NCI-H146 treated with DMSO at 0.1 percent for 48 hours (cell line): ENCODE measurements around the gene CSF2.

Experiments
- DNase-seq: peaks from one replicate; lab custom pipeline; 2025; ENCODE audit not compliant: unreplicated experiment; lab: John Stamatoyannopoulos, UW

The CSF2 gene

DNA sequence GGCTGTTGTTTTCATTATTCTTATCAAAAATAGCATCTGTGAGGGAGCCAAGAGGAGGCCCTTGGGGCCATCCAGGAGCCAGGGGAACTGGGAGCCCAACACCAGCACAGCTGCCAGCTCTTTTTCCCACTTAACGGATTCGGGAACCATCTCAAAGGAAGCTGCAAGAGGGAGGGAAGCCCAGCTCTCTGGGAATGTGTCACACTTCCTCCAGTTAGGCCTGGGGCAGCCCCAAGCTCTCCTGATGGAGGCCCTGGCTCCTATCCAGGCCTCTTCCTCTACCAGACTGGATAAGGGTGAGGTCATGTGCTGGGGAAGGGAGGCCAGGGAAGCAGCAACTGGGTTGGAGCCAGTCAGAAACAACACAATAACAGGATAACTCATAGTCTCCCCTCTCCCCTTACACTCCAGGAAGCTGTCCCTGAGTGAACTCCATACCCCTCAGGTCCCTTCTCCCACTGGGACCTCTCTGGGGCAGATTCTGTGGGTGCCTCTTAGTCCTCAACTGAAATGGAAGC, 12.7 kb downstream of the CSF2 start:
- DNase-seq, result no peak

- no peak for DNase-seq
Measured at GRCh38 chr5:132087176-132087575, 13.6 kb downstream of the CSF2 start.

DNA sequence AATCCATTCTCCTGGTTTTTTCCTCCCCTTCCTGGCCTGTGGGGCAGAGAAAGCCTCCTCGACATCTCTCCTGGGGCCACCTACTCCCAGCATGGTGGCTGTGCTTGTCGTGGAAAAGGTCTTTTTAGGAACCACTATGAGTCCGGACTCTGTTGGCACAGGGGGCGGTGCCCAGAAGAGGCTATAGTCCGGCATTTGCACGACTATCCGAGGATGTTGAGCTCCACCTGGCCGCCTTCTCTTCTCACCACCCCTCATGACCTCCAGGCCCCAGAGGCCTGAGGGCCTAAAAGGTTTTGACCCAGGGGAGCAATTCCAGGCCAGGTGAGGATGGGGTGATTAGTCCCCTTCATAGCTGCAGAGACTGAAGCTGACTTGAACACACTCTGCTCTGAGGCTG, 14.1 kb downstream of the CSF2 start:
- DNase-seq, result no peak

GRCh38 chr5:132089363-132089762, 15.8 kb downstream of the CSF2 start:
- no peak for DNase-seq

DNA sequence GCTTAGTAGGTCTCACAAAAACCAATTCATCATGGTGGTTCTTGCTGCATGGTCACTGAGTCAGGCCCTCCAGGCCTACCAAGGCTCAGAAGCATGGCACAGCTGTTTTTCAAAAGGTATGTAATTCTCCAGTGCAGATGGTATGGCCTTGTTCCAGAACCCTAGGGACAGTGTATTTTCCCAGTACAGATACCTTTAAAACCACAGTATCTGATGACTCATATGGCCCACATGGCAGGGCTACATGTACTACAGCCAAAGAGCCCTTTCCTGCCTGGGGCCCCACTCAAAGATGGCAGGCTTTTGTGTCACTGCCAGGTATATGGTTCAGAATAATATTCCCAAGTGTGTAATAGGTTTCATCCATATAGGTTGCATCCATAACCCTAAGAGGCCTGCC, 16.5 kb downstream of the CSF2 start:
- no peak for DNase-seq

GRCh38 chr5:132093271-132093670, 19.7 kb downstream of the CSF2 start:
- DNase-seq, result no peak

DNA sequence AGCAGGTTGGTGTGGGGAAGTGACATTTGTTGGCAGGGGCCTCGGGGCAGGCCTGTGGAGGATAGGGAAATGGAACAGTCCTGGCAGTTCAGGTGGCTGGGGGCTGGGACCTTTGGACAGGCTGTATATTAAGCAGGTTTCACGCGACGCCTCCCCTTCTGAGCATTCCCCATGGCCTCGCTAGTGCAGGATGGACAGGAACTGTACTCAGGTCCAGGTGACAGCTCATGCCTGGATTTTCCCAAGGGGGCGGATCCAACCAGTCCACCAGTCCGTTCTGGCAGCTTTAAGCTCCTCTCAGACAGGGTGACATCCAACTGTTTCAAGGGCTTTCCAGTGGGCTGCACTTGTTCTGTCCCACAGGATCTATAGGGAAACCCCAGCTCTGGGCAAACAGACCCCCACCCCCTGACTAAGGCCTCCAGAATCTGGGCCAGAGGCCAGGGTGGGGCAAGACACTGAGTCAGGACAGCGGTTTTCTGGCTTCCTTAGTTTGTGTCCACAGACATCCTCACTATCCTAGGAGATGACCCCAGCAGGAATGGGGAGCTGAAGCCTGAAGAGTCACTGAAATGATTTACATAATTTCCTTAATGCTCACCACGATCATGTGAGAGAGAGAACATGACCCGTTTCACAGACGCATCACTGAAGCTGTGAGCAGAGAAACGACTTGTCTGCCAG, 20.9 kb downstream of the CSF2 start:
- DNase-seq, result peak; percentile 0

GRCh38 chr5:132095077-132095410, 21.5 kb downstream of the CSF2 start:
- DNase-seq, result no peak

DNA sequence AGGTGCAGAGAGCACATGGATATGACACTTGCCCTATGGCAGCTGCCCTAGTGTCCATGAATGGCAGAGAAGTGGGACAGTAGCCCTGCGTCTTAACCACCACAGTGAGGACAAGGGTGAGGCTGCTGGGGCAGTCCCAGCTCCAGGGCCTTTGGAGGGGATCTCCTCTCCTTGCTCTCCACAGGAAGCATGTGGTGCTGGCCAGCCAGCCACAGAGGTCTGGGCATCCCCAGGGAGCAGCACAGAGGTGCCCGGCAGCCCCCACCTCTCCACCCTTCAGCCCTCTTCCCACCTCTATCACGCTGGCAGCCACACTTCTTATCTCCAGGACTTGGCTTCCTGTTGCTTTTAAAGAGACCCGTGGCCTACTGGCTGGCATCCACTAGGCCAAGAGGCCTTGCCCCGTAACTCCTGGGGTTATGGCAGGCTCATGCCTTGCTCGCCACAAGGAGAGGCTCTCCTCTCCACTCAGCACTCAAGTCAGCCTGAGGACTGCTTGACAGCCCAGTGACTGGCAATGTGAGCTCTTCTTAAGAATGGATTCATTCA, 21.9 kb downstream of the CSF2 start:
- DNase-seq, result no peak

- no peak for DNase-seq
Measured at GRCh38 chr5:132096904-132097303, 23.3 kb downstream of the CSF2 start.

- DNase-seq, result no peak
Measured at GRCh38 chr5:132098151-132098594, 24.6 kb downstream of the CSF2 start.

GRCh38 chr5:132098621-132099020, 25.0 kb downstream of the CSF2 start:
- DNase-seq, result no peak

- no peak for DNase-seq
Measured at GRCh38 chr5:132099076-132099748, 25.6 kb downstream of the CSF2 start.

DNA sequence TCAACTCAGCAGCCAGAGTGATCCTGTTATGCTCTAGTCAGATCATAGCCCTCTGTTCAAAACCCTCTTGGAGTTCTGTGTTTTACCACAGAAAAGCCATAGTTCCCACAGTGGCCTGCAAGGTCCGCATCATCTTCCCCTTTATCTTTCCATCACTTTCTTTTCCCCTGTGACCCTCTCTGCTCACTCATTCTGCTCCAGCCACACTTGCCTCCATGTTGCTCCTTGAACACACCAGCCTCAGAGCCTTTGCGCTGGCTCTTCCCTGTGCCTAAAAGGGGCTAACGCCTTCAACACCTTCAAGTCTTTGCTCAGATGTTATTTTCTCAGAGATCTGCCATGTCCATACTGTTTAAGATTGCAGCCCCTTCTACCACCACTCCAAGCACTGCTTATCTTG, 26.3 kb downstream of the CSF2 start:
- no peak for DNase-seq

- no peak for DNase-seq
Measured at GRCh38 chr5:132100672-132101261, 27.2 kb downstream of the CSF2 start.

DNA sequence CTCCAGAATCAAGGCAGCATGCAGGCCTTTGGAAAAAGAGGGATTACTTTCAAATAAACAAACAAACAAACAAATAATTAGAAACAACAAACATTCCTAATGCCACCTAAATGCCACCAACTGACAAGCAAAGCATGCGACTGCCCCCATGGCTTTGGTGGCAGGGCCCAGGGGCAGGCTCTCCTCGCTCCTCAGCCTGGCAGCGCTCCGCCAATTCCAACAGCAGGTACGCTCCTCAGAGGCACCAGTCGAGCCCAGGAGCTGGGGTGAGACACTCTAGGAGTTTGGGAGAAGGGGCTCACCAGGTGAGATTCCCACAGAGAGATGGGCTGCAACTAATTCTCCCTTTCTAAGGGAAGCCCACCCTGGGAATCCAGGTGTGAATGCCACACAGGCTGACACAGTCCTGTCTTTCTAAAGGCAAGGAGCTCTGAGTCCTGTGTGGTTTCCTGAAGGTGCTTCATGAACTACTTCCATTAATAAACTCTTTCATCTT, 27.8 kb downstream of the CSF2 start:
- DNase-seq, result no peak

- DNase-seq, result no peak
Measured at GRCh38 chr5:132102101-132102701, 28.6 kb downstream of the CSF2 start.

- no peak for DNase-seq
Measured at GRCh38 chr5:132102944-132103331, 29.3 kb downstream of the CSF2 start.

DNA sequence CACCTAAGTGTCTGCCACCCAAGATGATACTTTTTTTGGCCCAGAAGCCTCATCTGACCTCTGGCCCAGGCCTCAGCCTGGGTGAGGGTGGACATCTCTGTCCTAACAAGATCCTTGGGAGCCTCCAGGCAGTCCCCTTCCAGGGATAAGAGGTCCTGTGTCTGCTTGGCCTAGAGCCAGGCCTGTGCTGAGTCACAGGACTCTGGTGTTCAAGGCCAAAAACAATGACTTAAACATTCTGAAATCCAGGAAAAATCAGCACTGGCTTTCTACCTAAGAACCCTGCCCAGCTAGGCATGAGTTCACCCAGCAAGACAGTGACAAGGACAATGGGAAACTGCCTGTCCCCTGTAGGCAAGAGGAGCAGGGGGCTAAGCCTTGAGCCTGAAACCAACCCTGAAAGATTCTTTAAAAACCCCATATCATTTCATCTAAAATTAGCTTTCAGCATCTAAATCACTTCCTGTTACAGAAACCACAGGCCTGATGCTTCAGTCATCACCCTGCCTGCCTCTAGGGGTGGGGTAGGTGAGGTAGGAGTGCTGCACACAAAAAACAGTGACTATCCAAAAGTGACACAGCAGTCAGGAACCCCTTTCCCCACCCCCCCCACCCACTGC, 29.9 kb downstream of the CSF2 start:
- DNase-seq, result no peak

GRCh38 chr5:132103969-132104391, 30.4 kb downstream of the CSF2 start:
- DNase-seq, result no peak

DNA sequence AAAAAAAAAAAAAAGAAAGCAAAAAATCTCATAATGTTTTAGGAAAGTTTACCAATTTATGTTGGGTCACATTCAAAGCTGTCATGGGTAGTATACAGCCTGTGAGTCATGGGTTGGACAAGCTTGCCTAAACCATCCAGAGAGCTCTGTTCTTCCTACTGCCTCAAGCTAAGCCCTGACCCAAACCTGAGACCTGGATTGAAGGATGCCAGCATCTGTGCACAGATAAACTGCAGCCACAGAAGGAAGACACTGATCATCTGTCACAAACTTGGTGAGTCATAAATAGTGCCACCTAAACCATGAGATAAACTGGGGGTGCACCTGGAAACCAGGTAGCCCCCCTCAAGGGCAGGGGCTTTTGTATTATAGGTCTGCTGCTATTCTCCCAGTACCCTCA, 31.0 kb downstream of the CSF2 start:
- DNase-seq, result no peak
